Left ventricle myocardium inferior (tissue), 1 donor: Measurements from ENCODE around the gene TUT1. TPM values are rescaled to one million over a fixed set of nuclear protein-coding genes. Genes with fewer than 3 reads are reported as not detected.
"Not testable (repeated sequence)": the region's sequence is repeated elsewhere in the genome, so short reads cannot be mapped to it uniquely, and the experiment has no call there.

Experiments
- DNase-seq: peaks from one replicate; pipeline ENCODE4 v3.0.0-alpha.2; 2020
- H3K27ac ChIP-seq: fragments of 200-600 bp; replicated peaks from 2 replicates; pipeline ENCODE4 v1.8.0; 2021
- H3K27me3 ChIP-seq: fragments of 200-600 bp; 2 replicates; pipeline ENCODE4 v1.8.0; 2021; ENCODE audit warnings: low read depth
- H3K36me3 ChIP-seq: fragments of 200-600 bp; 2 replicates; pipeline ENCODE4 v1.8.0; 2021
- H3K4me1 ChIP-seq: fragments of 200-600 bp; 2 replicates; pipeline ENCODE4 v1.8.0; 2021
- H3K4me3 ChIP-seq: fragments of 200-600 bp; 2 replicates; pipeline ENCODE4 v1.8.0; 2021; ENCODE audit warnings: mild to moderate bottlenecking, moderate library complexity
- H3K9me3 ChIP-seq: fragments of 200-600 bp; replicated peaks from 2 replicates; pipeline ENCODE4 v1.8.0; 2021
- CTCF ChIP-seq: fragments of 200-600 bp; IDR thresholded peaks from 2 replicates; pipeline ENCODE4 v1.8.0; 2021; ENCODE audit warnings: antibody characterized with exemption, mild to moderate bottlenecking, borderline replicate concordance
- intact Hi-C: fragments of 100-400 bp; cut with micrococcal nuclease; formaldehyde crosslinking; loops from one replicate; pipeline ENCODE4 v1.11.0; 2022
- total RNA-seq: library from RNA; stranded (reverse); fragmentation: NEBNext Ultra II Directional; extraction: Animal tissue kit (Norgen Biotek cat#: 25700); gene quantifications from one replicate; pipeline ENCODE4 v1.2.1, GENCODE V29; 2021
- donor health status: DM: no; HTN: yes; CAD: no; lungs with severe emphysema.

TUT1 gene
- total RNA-seq, 1 donor from 2014 or later, result 12.5 TPM

DNA sequence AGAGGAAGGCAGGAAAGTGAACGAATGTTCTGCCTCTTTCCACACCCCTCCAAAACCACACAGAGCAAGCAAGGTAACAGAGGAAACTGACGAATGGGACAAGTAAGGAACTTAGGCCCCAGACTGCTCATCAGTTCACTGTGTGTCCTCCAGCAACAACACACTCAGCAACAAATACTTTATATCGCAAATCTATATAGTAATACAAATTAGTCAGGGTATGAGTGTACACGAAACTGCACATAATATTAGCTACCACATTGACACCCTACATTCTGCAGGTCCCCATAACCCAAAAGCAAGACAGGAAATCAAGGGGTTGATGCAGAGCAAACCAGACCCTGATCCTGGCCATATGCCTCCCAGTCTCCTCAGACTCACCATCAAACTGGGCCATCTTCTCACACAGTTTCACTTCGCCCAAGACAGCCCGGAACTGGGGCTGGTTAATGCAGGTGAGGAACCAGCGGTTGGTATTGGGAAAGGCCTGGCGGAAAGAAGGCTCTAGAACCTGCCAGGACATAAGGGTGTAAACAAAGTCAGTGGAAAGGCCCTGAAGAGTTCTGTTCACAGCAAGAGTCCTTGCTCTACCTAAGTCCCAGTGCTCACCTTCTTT, 24.2 kb downstream of the TUT1 start:
- no peak for DNase-seq
- H3K9me3 ChIP-seq, result no peaks in the 10 kb centered on the region
- H3K4me3 ChIP-seq, result no peak overlapping the region
- peaks cover 29% of the 10 kb centered on the region for H3K4me1 ChIP-seq
- H3K36me3 ChIP-seq, result peaks cover 100% of the 10 kb centered on the region
- intact Hi-C loops, result no loop called here
- TF ChIP-seq CTCF, result no peak
- no peaks in the 10 kb centered on the region for H3K27me3 ChIP-seq
- no peak overlapping the region for H3K27ac ChIP-seq

GRCh38 chr11:62566247-62566646, 25.1 kb downstream of the TUT1 start:
- no peaks in the 10 kb centered on the region for H3K27me3 ChIP-seq
- DNase-seq, result no peak
- intact Hi-C loops, result no loop called here
- H3K9me3 ChIP-seq, result no peaks in the 10 kb centered on the region
- H3K36me3 ChIP-seq, result peaks cover 98% of the 10 kb centered on the region
- TF ChIP-seq CTCF, result no peak
- no peak overlapping the region for H3K27ac ChIP-seq
- H3K4me3 ChIP-seq, result no peak overlapping the region
- H3K4me1 ChIP-seq, result peaks cover 22% of the 10 kb centered on the region

DNA sequence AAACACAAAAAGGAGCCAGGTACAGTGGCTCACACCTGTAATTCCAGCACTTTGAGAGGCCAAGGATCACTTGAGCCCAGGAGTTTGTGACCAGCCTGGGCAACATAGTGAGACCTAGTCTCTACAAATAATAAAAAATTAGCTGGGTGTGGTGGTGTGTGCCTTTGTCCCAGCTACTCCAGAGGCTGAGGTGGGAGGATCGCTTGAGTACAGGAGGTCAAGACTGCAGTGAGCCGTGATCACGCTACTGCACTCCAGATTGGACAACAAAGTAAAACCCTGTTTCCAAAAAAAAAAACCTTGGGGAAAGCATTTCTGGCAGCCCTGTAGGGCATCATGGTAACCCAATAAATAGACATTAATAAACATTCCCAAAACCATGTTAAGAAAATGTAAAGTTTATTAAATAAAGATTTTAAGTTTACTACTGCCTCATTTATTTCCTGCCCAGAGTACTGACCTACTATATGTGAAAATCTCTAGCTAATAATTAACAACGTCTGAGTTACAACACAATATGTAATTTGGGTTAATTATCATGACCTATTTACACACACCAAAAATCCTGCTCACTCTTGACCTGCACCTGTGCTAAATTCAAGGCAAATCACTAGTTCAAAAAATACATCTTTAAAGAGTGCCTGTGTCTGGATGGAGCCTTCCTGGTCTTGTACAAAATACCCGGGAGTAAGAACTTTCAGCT, 26.1 kb downstream of the TUT1 start:
- Histone ChIP-seq H3K27ac (no peak overlapping the region), H3K9me3 (no peaks in the 10 kb centered on the region), H3K36me3 (peaks cover 88% of the 10 kb centered on the region), H3K4me3 (no peak overlapping the region), H3K27me3 (no peaks in the 10 kb centered on the region), H3K4me1 (peaks cover 24% of the 10 kb centered on the region)
- intact Hi-C loops, result no loop called here
- DNase-seq, result no peak
- no peak for TF ChIP-seq CTCF

DNA sequence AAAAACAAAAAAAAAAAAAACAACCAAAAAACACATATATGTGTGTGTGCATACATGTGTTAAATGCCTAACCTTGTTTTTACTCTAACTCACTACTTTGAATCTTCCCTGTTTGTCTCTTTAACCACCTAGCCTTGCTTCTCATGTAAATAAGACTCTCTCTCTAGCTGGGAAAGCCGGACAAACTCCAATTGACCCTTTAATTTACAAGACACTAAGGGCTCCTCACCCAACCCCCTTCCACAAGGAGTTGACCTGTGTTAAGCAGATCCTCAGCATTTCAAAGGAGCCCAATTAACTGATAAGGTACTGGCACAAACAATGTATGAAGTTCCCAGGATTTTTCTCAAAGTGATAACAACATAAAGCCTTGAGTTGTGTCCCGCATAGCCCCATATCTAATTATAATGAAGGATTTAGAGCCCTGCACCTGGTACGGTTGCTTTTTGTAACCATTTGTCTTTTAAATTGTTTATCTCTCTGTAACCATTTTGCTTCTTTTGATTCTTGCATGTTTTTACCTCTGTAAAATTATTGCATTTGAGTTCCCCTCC, 29.6 kb downstream of the TUT1 start:
- intact Hi-C loops, result not testable (repeated sequence)
- Histone ChIP-seq H3K27ac (peak overlapping the region; percentile 78), H3K36me3 (peaks cover 85% of the 10 kb centered on the region)

GRCh38 chr11:62560566-62561103, 30.7 kb downstream of the TUT1 start:
- TF ChIP-seq CTCF, result peak; percentile 89
- Histone ChIP-seq H3K4me3 (no peak overlapping the region), H3K36me3 (peaks cover 73% of the 10 kb centered on the region), H3K27me3 (no peaks in the 10 kb centered on the region), H3K9me3 (no peaks in the 10 kb centered on the region), H3K4me1 (peaks cover 48% of the 10 kb centered on the region), H3K27ac (peak overlapping the region; percentile 78)
- peak; percentile 82 for DNase-seq
- intact Hi-C loops, result no loop called here

More for the DNA sequence above, 29.6 kb downstream of the TUT1 start:
- H3K4me3 ChIP-seq, DNase-seq, H3K27me3 ChIP-seq, H3K9me3 ChIP-seq: not testable (repeated sequence)
- H3K4me1 ChIP-seq, result peaks cover 36% of the 10 kb centered on the region

DNA sequence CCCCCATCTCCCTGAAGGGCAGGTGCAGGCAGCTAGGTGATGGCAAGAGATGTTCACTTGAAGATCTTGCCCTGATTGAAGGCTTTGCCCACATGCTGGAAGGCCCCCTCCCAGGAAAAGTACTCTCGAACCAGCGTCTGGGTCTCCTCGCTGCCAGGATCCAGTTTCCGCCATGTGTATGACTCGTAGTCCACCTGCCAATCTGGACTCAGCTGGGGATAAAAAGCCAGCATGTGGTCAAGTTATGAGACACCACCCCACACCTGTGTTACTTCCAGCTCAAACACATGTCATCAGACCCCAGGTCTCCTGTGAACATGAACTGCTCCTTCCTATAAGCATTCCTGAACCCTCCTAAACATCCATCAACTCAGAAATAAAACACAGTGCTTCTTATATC, 31.7 kb downstream of the TUT1 start:
- Histone ChIP-seq H3K4me3 (peak overlapping the region; percentile 14), H3K36me3 (peaks cover 63% of the 10 kb centered on the region), H3K4me1 (peaks cover 58% of the 10 kb centered on the region), H3K27ac (peak overlapping the region; percentile 78)
- intact Hi-C loops, H3K9me3 ChIP-seq, H3K27me3 ChIP-seq: not testable (repeated sequence)
- DNase-seq, result peak; percentile 9
